Measurements from ENCODE around the gene SHB.
A peak's percentile ranks its signal among the peaks of the same experiment; 100 is the strongest.
"Not testable (repeated sequence)": the region's sequence is repeated elsewhere in the genome, so short reads cannot be mapped to it uniquely, and the experiment has no call there.

Gene SHB

DNA sequence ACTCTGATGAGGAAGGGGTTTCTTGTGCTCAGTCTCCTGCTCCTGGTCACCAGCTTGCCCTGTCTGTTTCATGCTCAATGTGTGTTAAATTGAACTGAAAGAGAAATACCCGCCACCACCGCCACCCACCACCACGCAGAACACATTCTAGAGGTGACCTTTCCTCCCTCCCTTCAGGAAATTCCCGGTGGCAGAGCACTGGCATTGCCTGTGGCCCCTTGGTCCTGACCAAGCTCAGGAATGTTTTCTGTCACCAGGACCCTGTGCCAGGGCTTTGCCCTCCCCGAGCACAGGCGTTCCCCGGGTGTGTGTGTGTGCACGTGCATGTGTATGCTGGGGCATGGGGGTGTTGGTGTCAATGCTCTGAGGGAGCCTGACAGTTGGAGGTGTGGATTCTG, 154.9 kb downstream of the SHB start:
- no peak for DNase-seq

DNA sequence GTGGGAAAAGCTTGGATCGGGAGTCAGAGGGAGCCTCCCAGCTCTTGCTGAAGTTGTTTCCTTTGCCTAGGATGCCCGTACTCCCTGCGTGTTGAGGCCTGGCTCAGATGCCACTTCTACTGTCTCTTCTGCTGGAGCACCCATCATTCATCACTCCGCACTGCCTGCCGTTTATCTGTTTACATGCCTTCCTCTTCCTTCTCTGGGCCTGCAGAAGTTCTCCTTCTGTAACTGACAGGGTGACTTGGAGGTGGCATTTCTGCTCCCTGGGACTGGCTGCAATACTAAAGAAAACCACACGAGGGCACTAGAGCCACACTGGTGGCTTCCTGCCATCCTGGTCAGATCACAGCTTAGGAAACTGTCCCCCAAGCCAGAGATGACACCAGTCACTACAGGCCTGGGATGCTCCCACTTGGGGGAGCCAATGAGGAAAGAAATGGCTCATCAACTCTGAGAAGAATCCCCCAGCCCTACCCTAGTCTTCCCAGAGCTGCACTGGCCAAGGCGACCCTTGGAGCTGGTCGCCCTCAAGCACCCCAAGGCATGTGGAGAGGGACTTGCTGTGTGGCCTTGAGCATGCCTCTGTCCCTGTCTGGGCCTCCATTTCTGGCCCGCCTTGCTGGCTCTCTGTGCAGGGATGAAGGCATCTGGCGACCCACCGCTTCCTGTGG, 155.4 kb downstream of the SHB start:
- DNase-seq = peak; percentile 67

DNA sequence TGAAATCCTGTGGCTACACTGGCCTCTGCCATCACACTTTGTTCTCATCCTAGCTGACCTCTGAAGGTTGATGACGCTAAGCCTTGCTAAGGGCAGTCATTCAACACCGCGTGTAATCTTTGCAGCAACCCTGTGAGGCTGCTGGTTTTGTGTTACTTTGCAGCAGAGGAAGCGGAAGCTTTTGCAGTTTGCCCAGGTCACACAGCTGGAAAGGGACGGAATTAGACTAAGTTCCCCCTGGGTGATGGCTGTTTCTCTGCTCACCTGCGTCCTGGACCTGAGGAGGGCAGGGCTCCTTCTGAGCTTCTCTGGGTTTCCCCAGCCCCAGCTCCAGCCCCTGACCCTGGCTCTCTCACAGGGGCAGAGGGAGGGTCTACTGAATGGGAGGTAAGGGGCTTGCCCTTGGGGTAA, 157.8 kb downstream of the SHB start:
- no peak for DNase-seq

DNA sequence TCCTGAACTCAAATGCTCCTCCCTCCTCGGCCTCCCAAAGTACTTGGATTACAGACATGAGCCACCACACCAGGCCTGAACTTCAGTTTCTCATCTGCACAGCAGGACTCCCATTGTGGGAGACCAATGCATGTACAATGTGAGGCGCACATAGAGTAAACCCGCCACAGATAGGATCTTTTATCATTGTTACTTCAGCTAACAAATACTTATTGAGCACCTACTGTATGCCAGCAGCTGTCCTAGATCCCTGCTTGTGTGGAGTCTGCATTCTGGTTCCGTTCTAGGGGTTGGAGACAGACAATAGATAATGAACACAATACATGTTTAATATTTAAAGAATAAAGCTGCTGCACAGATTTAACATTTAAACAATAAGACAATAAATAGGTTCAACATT, 158.8 kb downstream of the SHB start:
- no peak for DNase-seq

DNA sequence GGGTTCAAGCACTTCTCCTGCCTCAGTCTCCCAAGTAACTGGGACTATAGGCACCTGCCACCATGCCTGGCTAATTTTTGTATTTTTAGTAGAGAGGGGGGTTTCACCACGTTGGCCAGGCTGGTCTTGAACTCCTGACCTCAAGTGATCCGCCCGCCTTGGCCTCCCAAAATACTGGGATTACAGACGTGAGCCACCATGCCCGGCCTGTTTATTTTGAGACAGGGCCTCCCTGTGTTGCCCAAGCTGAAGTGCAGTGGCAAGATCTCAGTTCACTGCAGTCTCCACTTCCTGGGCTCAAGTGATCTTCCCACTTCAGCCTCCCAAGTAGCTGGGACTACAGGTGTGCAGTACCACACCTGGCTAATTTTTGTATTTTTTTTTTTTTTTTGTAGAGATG, 159.2 kb downstream of the SHB start:
- not testable (repeated sequence) for DNase-seq

DNA sequence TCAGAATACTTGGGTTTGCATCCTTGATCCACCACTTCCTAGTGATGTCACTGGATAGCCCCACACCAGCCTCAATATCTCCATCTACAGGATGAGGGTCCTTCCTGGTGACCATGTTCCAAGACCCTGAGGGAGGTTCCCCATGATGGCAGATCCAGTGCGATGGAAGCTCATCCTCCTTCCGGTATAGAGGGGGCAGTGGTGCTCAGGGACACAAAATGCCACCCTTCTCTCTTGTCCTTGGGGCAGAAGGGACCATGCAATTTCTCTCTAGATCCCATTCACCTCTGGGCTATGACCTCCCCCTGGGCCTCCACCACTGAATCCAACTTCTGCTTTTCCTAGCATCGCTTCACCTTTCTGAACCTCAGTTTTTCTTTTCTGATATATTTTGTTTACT, 159.7 kb downstream of the SHB start:
- DNase-seq = no peak

DNA sequence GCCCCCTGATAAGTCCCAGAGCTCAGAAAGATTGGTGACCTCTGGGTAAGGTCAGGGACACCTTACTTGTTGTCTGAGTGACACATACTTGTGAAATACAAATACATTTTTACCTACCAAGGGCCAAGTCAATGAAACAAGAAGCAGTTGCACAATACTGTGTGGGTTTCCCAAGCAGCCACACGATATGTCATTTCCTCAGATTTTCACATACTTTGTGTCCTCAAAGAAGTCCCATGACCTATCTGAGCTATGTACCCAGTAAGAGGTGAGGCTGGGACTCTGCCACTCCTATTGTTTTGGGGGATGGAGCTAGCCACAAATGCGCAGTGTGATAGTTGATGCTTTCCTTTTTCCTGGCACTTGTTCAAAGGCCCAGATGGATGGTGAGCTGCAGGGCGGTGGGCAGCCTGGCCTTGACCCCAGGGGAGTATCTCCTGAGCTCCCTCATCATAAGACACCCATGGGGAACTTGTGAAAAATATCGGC, 160.3 kb downstream of the SHB start:
- no peak for DNase-seq

DNA sequence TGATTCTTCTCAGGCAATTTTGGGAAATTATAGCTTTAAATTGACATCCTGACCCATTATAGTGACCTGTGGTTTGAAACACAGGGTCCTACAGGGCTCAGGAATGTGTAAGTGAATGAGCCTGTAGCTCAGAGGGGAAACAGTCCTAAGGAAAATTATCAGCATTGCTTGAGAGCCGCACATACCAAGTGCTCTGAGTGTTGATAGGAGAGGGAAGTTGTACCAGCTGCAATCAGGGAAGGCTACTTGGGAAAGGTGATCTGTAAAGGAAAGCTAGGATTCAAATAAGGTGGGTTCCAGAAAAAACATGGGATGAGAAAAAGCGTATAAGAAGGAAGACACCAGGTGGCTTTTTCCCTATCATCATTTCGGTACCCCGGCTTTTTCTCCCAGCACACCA, 160.7 kb downstream of the SHB start:
- no peak for DNase-seq

DNA sequence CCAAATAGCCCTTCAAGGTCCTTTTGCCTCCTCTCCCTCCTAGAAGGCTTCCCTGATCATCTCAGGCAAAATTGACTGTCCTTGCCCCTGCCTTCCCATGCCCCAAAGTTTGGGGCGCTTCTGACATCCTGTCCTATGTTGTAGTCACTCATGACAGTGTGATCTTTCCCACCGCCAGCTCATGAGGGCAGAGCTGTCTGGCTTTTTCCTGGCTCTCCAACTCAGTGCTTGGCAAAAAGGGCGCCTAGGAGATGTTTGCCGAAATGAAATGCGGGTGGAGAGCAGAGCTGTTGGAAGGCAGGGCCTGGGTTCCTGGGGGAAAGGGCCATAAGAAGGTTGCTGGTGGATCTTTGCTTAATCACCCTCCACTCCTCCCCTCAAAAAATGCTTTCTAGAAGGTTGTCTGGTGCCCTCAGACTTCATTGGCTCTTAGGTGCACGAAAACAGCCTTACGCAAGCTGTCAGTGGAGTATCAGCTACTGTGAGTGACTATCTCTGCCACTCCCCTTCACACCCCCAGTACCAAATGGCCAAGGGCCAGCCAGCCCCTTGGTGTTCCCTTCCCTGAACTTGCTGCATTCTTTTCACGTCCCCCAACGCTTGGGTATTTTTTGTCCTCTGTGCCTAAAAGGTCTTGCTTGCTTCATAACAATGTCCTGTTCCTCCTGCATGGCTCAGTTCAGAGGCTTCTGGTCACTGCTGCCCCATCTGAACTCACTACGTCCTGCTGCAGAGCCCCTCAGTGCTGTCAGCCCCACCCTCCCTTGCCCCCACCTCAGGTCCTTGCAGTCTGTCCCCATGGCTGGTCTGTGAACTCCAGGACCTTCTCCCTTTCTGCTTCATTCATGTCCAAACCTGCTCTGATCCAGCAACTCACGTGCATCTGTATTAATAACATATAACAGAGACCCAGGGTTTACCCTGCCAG, 162.5 kb downstream of the SHB start:
- DNase-seq = no peak

DNA sequence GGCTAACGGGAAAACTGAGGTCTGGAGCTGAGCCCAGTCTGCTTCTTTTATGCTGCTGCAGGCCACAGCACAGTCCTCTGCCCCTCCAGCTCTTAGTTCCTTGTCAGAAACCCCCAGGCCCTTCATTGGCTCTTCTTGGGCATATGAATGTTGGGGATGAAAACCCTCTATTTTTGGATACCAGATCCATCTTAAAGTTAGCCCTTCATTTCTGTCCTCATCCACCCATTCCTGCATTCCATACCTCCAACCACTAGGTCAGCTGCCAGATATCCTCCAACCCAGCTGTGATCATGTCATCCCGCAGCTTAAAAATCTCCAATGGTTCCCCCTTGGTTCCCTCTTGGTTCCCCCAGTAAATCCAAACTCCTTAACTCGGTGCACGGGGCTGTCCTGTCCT, 163.3 kb downstream of the SHB start:
- DNase-seq = no peak

DNA sequence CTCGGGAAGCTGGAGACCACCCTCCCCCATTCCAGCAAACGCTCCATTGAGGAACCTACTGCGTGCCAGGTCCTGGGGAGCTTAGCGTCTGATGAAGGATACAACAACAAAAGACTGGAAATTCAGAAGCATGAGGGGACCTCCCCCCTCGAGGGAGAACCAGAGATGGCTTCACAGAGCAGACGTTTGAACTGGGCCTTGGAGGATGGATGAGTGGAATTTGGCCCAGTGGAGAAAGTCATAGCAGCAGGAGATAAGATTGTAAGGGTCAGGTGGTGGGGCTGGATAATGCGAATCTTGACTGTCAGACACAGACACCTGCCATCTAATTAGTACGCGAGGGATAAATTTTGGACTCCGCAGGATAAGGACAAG, 163.9 kb downstream of the SHB start:
- DNase-seq = no peak

DNA sequence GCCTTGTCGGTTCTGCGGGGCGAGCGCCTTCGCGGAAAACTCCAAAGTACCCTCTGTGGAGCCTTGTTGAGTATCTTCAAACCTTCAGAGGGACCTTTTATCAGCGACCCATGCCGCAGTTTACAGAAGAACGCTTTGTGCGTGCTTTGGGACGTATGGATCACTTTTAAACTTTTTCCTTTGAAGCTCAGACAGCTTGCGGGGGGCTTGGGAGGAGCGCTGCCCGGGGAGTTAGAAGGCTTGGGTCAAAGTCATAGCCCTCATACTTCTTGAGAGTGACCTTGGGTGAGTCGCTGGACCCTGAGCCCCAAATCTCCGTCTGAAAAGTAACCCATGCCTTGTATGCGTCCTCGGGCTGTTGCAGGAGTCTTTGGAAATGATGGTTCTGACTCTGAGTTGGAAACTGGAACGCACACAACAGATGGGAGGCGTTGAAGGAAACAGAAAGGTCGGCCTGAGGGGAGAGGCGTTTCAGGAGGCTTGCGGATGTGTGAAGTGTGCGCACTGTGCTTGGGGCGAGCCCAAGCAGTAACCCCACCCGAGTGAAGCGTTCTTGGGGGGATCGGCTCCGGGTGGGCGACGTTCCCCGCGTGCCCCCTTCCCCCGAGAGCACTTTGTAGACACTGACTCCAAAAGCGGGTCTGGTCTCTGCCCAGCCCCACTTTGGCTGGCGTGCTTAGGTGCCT, 164.4 kb downstream of the SHB start:
- DNase-seq = no peak

DNA sequence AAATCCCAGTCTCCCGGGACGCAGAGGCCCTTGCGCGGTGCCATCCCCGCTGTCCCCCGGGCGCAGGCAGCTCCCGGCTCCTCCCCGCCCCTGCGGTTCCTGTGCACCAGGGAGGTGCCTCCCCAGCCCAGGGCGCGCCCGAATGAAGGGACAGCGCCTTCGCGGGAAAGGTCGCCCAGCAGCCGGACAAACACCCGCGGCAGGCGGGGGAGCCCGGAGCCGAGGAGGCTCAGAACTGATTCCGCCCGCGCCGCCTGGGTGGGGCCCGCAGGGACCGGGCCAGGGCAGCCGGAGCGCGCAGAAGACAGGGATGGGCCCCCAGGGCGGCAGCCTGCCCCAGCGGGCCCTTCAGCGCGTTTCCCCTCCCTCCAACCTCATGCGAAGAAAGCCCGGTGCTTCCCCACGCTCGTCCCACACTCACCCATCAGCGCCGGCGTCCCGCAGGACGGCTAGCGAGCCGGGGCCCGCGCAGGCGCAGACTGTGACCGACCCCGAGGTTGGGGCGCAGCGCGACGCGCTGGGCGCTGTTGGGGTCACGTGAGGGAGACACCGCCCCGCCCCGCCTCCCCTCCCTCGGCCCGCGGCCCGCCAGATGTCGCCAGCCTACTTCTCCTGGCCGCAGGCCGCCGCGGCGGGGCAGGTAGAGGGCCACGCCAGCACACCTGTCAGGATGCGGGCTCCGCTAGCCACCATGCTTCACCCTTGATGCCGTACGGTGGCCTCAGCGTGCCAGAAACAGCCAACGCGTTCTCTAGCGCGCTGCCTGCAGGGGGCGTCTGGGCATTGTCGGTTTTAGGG, 165.2 kb downstream of the SHB start, which contains the start of gene SLC25A51:
Gene SLC25A51 (minus strand): TSS at position 481 of the 798 bp plus-strand sequence. CDS start 15,577 bp downstream, outside the sequence.
- DNase-seq = peak; percentile 82

DNA sequence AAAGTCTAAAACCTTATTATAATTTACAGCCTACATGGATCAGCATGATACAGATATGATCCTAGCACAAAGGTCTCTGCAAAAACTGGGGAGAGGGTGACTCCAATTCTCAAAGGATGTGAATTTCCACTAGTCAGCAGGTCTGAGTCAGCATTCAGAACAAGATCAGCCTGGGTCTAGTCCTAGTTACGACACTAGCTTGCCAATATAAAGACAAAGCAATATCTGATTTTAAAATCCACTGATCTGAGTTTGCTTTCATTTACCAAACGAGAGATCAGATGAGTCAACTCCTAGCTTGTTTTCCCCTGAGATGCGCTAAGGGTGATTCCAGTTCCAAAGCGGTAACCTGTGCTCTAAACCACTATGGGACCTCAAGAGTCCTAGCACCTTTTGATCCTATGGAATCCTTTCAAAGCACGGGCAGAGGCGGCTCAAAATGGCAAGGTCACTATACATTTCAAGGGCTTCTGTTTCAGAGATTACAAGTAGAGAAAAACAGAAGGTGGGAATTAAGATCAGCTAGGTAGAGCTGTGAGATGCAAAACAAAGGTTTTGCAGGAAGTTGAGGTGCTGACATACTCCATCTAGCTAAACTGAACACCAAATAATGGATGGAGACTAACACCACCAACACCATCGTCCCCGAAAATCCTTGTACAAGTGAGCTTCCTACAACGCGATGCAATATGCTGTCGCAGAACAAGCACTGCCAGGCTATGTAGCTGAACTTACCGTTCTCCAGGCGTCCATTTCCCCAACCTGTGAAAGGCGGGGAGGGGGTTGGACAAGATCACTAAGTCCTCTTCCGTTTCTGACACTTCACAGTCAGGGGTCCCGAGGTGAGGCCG, 166.0 kb downstream of the SHB start:
- DNase-seq = no peak

DNA sequence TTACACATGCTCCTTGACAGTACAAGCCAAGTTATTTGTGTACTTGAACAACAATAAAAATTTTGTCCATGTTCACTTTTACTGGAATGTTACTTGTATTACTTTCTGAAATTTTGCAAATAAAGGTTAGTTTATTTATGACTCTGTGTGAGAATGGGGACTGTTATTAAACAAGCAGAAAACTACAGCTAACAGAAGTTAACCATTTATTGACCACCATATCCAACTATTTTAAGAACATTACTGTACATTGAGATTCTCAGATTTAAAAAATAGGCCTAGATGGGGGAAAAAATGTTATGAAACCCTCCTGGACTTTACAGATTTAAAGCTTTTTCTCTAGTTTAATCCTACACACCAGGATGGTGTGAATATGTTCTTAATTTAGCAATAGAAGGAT, 166.9 kb downstream of the SHB start:
- no peak for DNase-seq

DNA sequence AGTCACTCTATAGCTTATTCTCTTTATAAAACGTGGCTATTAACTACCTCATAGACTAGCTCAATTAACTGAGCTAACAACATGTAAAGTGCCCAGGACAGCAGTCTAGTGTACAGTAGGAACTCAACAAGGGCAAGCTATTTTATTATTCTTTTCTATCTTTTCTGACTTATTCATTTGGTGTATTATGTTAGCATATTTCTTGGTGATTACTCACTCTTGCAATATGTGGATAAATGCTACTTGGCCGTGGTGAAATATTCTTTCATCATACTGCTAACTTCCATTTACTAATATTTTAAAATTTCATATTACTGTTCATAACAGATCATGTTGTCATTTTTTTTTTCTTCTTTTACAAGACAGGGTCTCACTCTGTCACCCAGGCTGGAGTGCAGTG, 170.0 kb downstream of the SHB start:
- DNase-seq = no peak

DNA sequence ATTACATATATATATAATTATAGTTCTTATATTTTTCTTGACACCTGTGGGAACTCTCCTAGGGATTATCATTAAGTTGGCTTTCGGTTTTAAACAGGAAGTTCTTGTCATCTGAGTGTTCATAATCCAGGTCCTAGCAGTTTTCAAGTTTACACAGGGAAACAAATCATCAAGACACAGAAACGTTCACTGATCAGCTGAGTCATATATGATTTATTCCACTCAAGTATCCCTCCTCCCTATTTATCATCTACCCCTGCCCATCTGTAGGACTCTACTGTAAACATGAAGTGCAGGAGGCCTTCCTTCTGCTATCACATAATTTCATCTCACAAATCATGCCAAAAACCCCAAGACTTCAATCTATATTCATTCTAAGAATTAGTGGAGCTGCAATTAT, 171.4 kb downstream of the SHB start:
- no peak for DNase-seq

DNA sequence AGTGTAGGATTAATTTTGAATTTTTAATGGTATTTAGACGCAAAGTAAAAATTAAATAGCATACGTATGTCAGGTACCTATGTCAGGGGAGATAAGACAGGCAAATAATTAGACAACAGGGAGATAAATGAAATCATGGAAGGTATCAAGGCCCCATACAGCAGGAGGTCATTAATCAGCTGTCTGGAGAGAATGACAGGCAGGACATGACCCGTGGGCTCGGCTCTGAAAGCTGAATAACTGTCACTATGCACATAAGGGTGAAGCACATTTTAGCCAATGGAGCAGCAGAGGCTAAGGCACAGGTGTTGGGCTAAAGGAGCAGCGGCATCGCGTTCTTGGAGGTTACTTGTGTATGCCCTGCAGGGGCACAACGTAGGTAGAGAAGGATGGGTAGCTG, 177.0 kb downstream of the SHB start:
- no peak for DNase-seq

DNA sequence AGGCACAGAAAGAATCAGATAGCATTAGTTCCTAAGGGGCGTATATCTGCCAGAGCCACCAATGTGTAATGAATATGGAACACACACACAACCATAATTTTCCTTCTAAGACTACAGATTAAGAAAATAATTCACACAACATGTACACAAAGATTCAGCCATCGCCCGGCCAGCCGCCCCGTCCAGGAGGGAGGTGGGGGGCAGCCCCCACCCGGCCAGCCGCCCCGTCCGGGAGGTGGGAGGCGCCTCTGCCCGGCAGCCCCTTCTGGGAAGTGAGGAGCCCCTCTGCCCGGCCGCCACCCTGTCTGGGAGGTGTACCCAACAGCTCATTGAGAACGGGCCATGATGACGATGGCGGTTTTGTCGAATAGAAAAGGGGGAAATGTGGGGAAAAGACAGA, 178.0 kb downstream of the SHB start:
- not testable (repeated sequence) for DNase-seq

DNA sequence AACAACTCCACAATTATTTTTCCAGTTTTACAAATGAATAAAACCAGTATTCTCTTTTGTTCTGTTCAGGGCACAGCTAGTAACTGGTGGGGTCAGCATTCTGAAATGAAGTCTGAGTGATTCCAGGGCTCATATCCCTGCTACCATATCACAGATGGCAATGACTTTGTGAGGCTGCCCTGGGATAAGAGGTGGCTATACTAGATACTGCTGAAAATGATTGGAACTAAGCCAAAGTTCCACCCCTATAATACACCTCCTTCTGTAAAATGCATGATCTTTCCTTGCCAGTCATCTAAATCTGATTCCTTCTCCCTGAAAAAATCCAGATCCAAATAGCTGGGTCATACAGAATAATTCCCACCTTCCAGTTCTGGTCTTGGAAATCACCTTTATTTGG, 179.5 kb downstream of the SHB start:
- no peak for DNase-seq

DNA sequence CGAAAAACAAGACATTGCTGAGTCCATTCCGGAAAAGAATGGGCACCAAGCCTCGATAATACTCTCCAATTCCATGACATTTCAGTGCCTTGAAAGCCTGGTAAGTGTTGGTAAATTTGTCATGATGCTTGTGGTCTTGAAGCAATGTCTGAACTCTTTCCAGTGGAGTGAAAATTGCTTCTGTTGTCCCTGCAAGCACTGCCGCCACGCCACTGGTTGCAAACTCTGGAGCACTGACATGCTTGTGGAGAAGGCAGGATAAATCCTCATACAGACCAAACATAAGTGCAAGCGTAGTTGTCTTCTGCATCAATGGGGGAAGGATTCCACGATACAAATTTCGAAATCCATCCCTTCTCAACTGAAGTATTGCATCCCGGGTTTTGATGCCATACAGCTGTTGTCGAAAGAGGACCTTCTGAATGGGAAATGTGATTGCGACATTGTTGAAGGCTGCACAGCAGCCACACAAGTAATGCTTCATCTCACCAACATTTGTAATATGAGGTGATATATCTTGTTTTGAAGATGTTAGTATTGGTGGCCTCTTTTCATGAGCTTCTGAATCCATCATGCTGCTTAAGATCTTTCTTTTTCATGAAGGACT, 180.9 kb downstream of the SHB start:
- not testable (repeated sequence) for DNase-seq
